ENCODE data around the gene POLG2.
"Not testable (repeated sequence)": the region's sequence is repeated elsewhere in the genome, so short reads cannot be mapped to it uniquely, and the experiment has no call there.

The POLG2 gene

GRCh38 chr17:64455993-64456885, 40.6 kb downstream of the POLG2 start:
- Mint-ChIP-seq H3K36me3 (peaks cover 21% of the 10 kb centered on the region), H3K4me1 (peaks cover 33% of the 10 kb centered on the region), H3K4me3 (peak overlapping the region; percentile 68), H3K27ac (peak overlapping the region; percentile 81), H3K27me3 (no peaks in the 10 kb centered on the region), H3K9me3 (no peaks in the 10 kb centered on the region)
- DNase-seq (ENCODE audit: low spot score in 2 of 2) = peak in 1 of 2 donors; percentile 27
- ATAC-seq (ENCODE audit: low read depth) = peak; percentile 99

- Mint-ChIP-seq H3K4me3 (peak overlapping the region; percentile 95), H3K9me3 (no peaks in the 10 kb centered on the region), H3K27me3 (no peaks in the 10 kb centered on the region), H3K36me3 (peaks cover 10% of the 10 kb centered on the region), H3K4me1 (peaks cover 23% of the 10 kb centered on the region), H3K27ac (peak overlapping the region; percentile 91)
- DNase-seq (ENCODE audit: low spot score in 2 of 2) = no peak
- ATAC-seq (ENCODE audit: low read depth) = no peak
Observed at GRCh38 chr17:64449545-64449944, 47.3 kb downstream of the POLG2 start.

- H3K27ac Mint-ChIP-seq = peak within 1 kb of the TSS; percentile 91
- H3K4me3 Mint-ChIP-seq = peak within 1 kb of the TSS; percentile 95
- H3K4me1 Mint-ChIP-seq = peaks cover 21% of the 10 kb centered on the region
- peak; percentile 19 to 47 for DNase-seq (ENCODE audit: low spot score in 2 of 2)
- peaks cover 7% of the 10 kb centered on the region for H3K36me3 Mint-ChIP-seq
- peak; percentile 99 for ATAC-seq (ENCODE audit: low read depth)
- no peaks in the 10 kb centered on the region for H3K9me3 Mint-ChIP-seq
- H3K27me3 Mint-ChIP-seq = no peaks in the 10 kb centered on the region
Observed at GRCh38 chr17:64448665-64449512, 48.0 kb downstream of the POLG2 start, which contains the start of gene MILR1. TSS of gene MILR1 (plus strand) at chr17:64449115. CDS start at chr17:64449169, 54 bp downstream.

GRCh38 chr17:64447526-64447925, 49.3 kb downstream of the POLG2 start:
- Mint-ChIP-seq H3K4me1 (peaks cover 25% of the 10 kb centered on the region), H3K36me3 (peaks cover 2% of the 10 kb centered on the region), H3K27ac (no peak overlapping the region), H3K9me3 (no peaks in the 10 kb centered on the region), H3K4me3 (no peak overlapping the region), H3K27me3 (no peaks in the 10 kb centered on the region)
- no peak for DNase-seq (ENCODE audit: low spot score in 2 of 2)
- ATAC-seq (ENCODE audit: low read depth) = no peak

GRCh38 chr17:64443086-64443760, 53.6 kb downstream of the POLG2 start:
- Mint-ChIP-seq H3K4me3 (no peak overlapping the region), H3K36me3 (peaks cover 7% of the 10 kb centered on the region), H3K9me3 (peaks cover 8% of the 10 kb centered on the region), H3K27me3 (no peaks in the 10 kb centered on the region), H3K27ac (no peak overlapping the region), H3K4me1 (peaks cover 12% of the 10 kb centered on the region)
- DNase-seq (ENCODE audit: low spot score in 2 of 2) = no peak
- ATAC-seq (ENCODE audit: low read depth) = no peak

- Mint-ChIP-seq H3K9me3 (peaks cover 8% of the 10 kb centered on the region), H3K4me3 (no peak overlapping the region), H3K36me3 (peaks cover 7% of the 10 kb centered on the region), H3K4me1 (peaks cover 12% of the 10 kb centered on the region), H3K27ac (no peak overlapping the region), H3K27me3 (no peaks in the 10 kb centered on the region)
- ATAC-seq (ENCODE audit: low read depth) (peak; percentile 6), DNase-seq (ENCODE audit: low spot score in 2 of 2) (no peak)
Observed at GRCh38 chr17:64442541-64442971, 54.3 kb downstream of the POLG2 start.

- H3K27ac Mint-ChIP-seq = no peak overlapping the region
- peaks cover 7% of the 10 kb centered on the region for H3K36me3 Mint-ChIP-seq
- no peak overlapping the region for H3K4me3 Mint-ChIP-seq
- DNase-seq (ENCODE audit: low spot score in 2 of 2) (no peak), ATAC-seq (ENCODE audit: low read depth) (peak; percentile 21)
- H3K27me3 Mint-ChIP-seq = no peaks in the 10 kb centered on the region
- peaks cover 10% of the 10 kb centered on the region for H3K9me3 Mint-ChIP-seq
- H3K4me1 Mint-ChIP-seq = peaks cover 12% of the 10 kb centered on the region
Observed at GRCh38 chr17:64441772-64442540, 54.9 kb downstream of the POLG2 start.

- Mint-ChIP-seq H3K27me3 (no peaks in the 10 kb centered on the region), H3K36me3 (peaks cover 7% of the 10 kb centered on the region), H3K4me3 (no peak overlapping the region), H3K27ac (no peak overlapping the region), H3K9me3 (peaks cover 11% of the 10 kb centered on the region), H3K4me1 (peaks cover 12% of the 10 kb centered on the region)
- ATAC-seq (ENCODE audit: low read depth) (no peak), DNase-seq (ENCODE audit: low spot score in 2 of 2) (no peak)
Observed at GRCh38 chr17:64439956-64440355, 56.9 kb downstream of the POLG2 start.

- peaks cover 12% of the 10 kb centered on the region for H3K4me1 Mint-ChIP-seq
- not testable (repeated sequence) for H3K27me3 Mint-ChIP-seq; ATAC-seq (ENCODE audit: low read depth); DNase-seq (ENCODE audit: low spot score in 2 of 2); H3K4me3 Mint-ChIP-seq; H3K27ac Mint-ChIP-seq; H3K36me3 Mint-ChIP-seq
- peaks cover 11% of the 10 kb centered on the region for H3K9me3 Mint-ChIP-seq
Observed at GRCh38 chr17:64439521-64439920, 57.3 kb downstream of the POLG2 start.

GRCh38 chr17:64437944-64438525, 58.8 kb downstream of the POLG2 start:
- peaks cover 7% of the 10 kb centered on the region for H3K36me3 Mint-ChIP-seq
- H3K9me3 Mint-ChIP-seq = peaks cover 11% of the 10 kb centered on the region
- H3K4me3 Mint-ChIP-seq = no peak overlapping the region

GRCh38 chr17:64431534-64431933, 65.3 kb downstream of the POLG2 start:
- DNase-seq (ENCODE audit: low spot score in 2 of 2) (no peak), ATAC-seq (ENCODE audit: low read depth) (no peak)
- no peaks in the 10 kb centered on the region for H3K4me1 Mint-ChIP-seq
- no peaks in the 10 kb centered on the region for H3K36me3 Mint-ChIP-seq
- no peak overlapping the region for H3K27ac Mint-ChIP-seq
- no peaks in the 10 kb centered on the region for H3K9me3 Mint-ChIP-seq
- no peak overlapping the region for H3K4me3 Mint-ChIP-seq
- no peaks in the 10 kb centered on the region for H3K27me3 Mint-ChIP-seq

More at GRCh38 chr17:64437944-64438525, 58.8 kb downstream of the POLG2 start:
- DNase-seq (ENCODE audit: low spot score in 2 of 2) (no peak), ATAC-seq (ENCODE audit: low read depth) (no peak)
- no peaks in the 10 kb centered on the region for H3K27me3 Mint-ChIP-seq
- H3K27ac Mint-ChIP-seq = no peak overlapping the region
- peaks cover 9% of the 10 kb centered on the region for H3K4me1 Mint-ChIP-seq

- H3K4me1 Mint-ChIP-seq; H3K27ac Mint-ChIP-seq; H3K36me3 Mint-ChIP-seq; H3K27me3 Mint-ChIP-seq; H3K9me3 Mint-ChIP-seq; H3K4me3 Mint-ChIP-seq; ATAC-seq (ENCODE audit: low read depth); DNase-seq (ENCODE audit: low spot score in 2 of 2): not testable (repeated sequence)
Observed at GRCh38 chr17:64430036-64430435, 66.8 kb downstream of the POLG2 start.

- DNase-seq (ENCODE audit: low spot score in 2 of 2) = no peak
- Mint-ChIP-seq H3K27ac (no peak overlapping the region), H3K4me1 (no peaks in the 10 kb centered on the region), H3K9me3 (no peaks in the 10 kb centered on the region), H3K4me3 (no peak overlapping the region), H3K27me3 (no peaks in the 10 kb centered on the region), H3K36me3 (no peaks in the 10 kb centered on the region)
- no peak for ATAC-seq (ENCODE audit: low read depth)
Observed at GRCh38 chr17:64428406-64428805, 68.4 kb downstream of the POLG2 start.

Data from memory B cell (primary cell).